Stimulated activated naive CD8-positive, alpha-beta T cell treated with anti-CD3 and anti-CD28 coated beads, Interleukin-15, amount 100 ng/mL, for 72 hours (primary cell): Measurements from ENCODE around the gene CDH26.

Experiments used
- ATAC-seq: fragments of 150-1000 bp; cut with Tn5 transposase; 2 replicates; pipeline ENCODE4 v1.10.0; 2021; ENCODE audit warnings: mild to moderate bottlenecking, moderate library complexity
- DNase-seq, 2 donors: peaks; one replicate each; pipeline ENCODE4 v3.0.0; 2021 to 2022
- H3K27ac Mint-ChIP-seq, 2 donors: one replicate each; pipeline ENCODE4 v1.8.0; 2022; ENCODE audit warnings: mild to moderate bottlenecking in 2 of 2, mixed read lengths in 2 of 2, moderate library complexity in 2 of 2
- H3K27me3 Mint-ChIP-seq: one replicate; pipeline ENCODE4 v1.8.0; 2022; ENCODE audit warnings: mixed read lengths
- H3K4me1 Mint-ChIP-seq: one replicate; pipeline ENCODE4 v1.8.0; 2022; ENCODE audit warnings: mild to moderate bottlenecking, mixed read lengths
- H3K4me3 Mint-ChIP-seq, 2 donors: one replicate each; pipeline ENCODE4 v1.8.0; 2022; ENCODE audit warnings: mild to moderate bottlenecking in 2 of 2, mixed read lengths in 2 of 2, moderate library complexity in 1 of 2
- H3K9me3 Mint-ChIP-seq, 2 donors: one replicate each; pipeline ENCODE4 v1.8.0; 2022; ENCODE audit warnings: mixed read lengths in 2 of 2

CDH26 gene

GRCh38 chr20:59958123-59958522, at the start of gene CDH26:
CDH26 (plus strand) TSS chr20:59958423; CDS start chr20:59958727, 304 bp downstream.
- Mint-ChIP-seq H3K4me1 (no peaks in the 10 kb centered on the region), H3K4me3 (no peak within 1 kb of the TSS), H3K27me3 (no peaks in the 10 kb centered on the region), H3K27ac (no peak within 1 kb of the TSS), H3K9me3 (no peaks in the 10 kb centered on the region)
- no peak for DNase-seq
- ATAC-seq = no peak

GRCh38 chr20:59908855-59909254, 49.4 kb upstream of the CDH26 start:
- no peak for ATAC-seq
- DNase-seq = no peak
- H3K27me3 Mint-ChIP-seq = no peaks in the 10 kb centered on the region
- no peaks in the 10 kb centered on the region for H3K9me3 Mint-ChIP-seq
- H3K4me1 Mint-ChIP-seq = no peaks in the 10 kb centered on the region
- H3K4me3 Mint-ChIP-seq = no peak overlapping the region
- H3K27ac Mint-ChIP-seq = no peak overlapping the region

GRCh38 chr20:59911041-59911440, 47.2 kb upstream of the CDH26 start:
- Mint-ChIP-seq H3K4me1 (no peaks in the 10 kb centered on the region), H3K27ac (no peak overlapping the region), H3K9me3 (no peaks in the 10 kb centered on the region), H3K27me3 (no peaks in the 10 kb centered on the region), H3K4me3 (no peak overlapping the region)
- DNase-seq (no peak), ATAC-seq (no peak)

GRCh38 chr20:59912609-59913008, 45.6 kb upstream of the CDH26 start:
- H3K4me3 Mint-ChIP-seq = no peak overlapping the region
- peak overlapping the region in 1 of 2 donors; percentile 54 for H3K27ac Mint-ChIP-seq
- H3K9me3 Mint-ChIP-seq = no peaks in the 10 kb centered on the region
- no peaks in the 10 kb centered on the region for H3K27me3 Mint-ChIP-seq
- DNase-seq (no peak), ATAC-seq (no peak)
- no peaks in the 10 kb centered on the region for H3K4me1 Mint-ChIP-seq

- Mint-ChIP-seq H3K4me3 (no peak overlapping the region), H3K27me3 (no peaks in the 10 kb centered on the region), H3K9me3 (no peaks in the 10 kb centered on the region), H3K4me1 (no peaks in the 10 kb centered on the region), H3K27ac (no peak overlapping the region)
- DNase-seq (no peak), ATAC-seq (no peak)
Measured at GRCh38 chr20:59920944-59921343, 37.3 kb upstream of the CDH26 start.

- Mint-ChIP-seq H3K9me3 (no peaks in the 10 kb centered on the region), H3K27me3 (no peaks in the 10 kb centered on the region), H3K27ac (no peak overlapping the region), H3K4me3 (no peak overlapping the region), H3K4me1 (no peaks in the 10 kb centered on the region)
- ATAC-seq (no peak), DNase-seq (no peak)
Measured at GRCh38 chr20:59923514-59923913, 34.7 kb upstream of the CDH26 start.

- no peak overlapping the region for H3K27ac Mint-ChIP-seq
- H3K4me1 Mint-ChIP-seq = no peaks in the 10 kb centered on the region
- no peak for DNase-seq
- H3K27me3 Mint-ChIP-seq = no peaks in the 10 kb centered on the region
- no peak for ATAC-seq
- no peaks in the 10 kb centered on the region for H3K9me3 Mint-ChIP-seq
- no peak overlapping the region for H3K4me3 Mint-ChIP-seq
Measured at GRCh38 chr20:59925359-59925758, 32.9 kb upstream of the CDH26 start.

GRCh38 chr20:59925899-59926298, 32.3 kb upstream of the CDH26 start:
- Mint-ChIP-seq H3K9me3 (no peaks in the 10 kb centered on the region), H3K27ac (no peak overlapping the region), H3K4me1 (no peaks in the 10 kb centered on the region), H3K4me3 (no peak overlapping the region), H3K27me3 (no peaks in the 10 kb centered on the region)
- ATAC-seq = no peak
- DNase-seq = no peak

- Mint-ChIP-seq H3K27me3 (no peaks in the 10 kb centered on the region), H3K4me1 (peaks cover 7% of the 10 kb centered on the region), H3K9me3 (no peaks in the 10 kb centered on the region), H3K27ac (peak overlapping the region; percentile 13 to 50), H3K4me3 (peak overlapping the region; percentile 25 to 72)
- ATAC-seq = no peak
- no peak for DNase-seq
Measured at GRCh38 chr20:59931511-59932312, 26.5 kb upstream of the CDH26 start.

GRCh38 chr20:59932616-59933295, 25.5 kb upstream of the CDH26 start:
- ATAC-seq = peak; percentile 13
- Mint-ChIP-seq H3K4me3 (peak overlapping the region; percentile 39 to 84), H3K9me3 (no peaks in the 10 kb centered on the region), H3K4me1 (peaks cover 7% of the 10 kb centered on the region), H3K27ac (no peak overlapping the region), H3K27me3 (no peaks in the 10 kb centered on the region)
- DNase-seq = no peak

- ATAC-seq = peak; percentile 87
- no peaks in the 10 kb centered on the region for H3K9me3 Mint-ChIP-seq
- H3K27ac Mint-ChIP-seq = no peak within 1 kb of the TSS
Measured at GRCh38 chr20:59933296-59933848, 24.9 kb upstream of the CDH26 start, which contains the start of gene SYCP2. SYCP2 (minus strand) TSS chr20:59933637; CDS start chr20:59922413, 11,224 bp downstream.

GRCh38 chr20:59933849-59934585, 24.2 kb upstream of the CDH26 start:
- DNase-seq (peak; percentile 83 to 85), ATAC-seq (peak; percentile 83)
- H3K27me3 Mint-ChIP-seq = no peaks in the 10 kb centered on the region
- peak overlapping the region; percentile 84 for H3K4me3 Mint-ChIP-seq
- H3K4me1 Mint-ChIP-seq = peaks cover 20% of the 10 kb centered on the region
- H3K9me3 Mint-ChIP-seq = no peaks in the 10 kb centered on the region
- H3K27ac Mint-ChIP-seq = no peak overlapping the region

More at GRCh38 chr20:59933296-59933848, 24.9 kb upstream of the CDH26 start, which contains the start of gene SYCP2:
- Mint-ChIP-seq H3K4me3 (peak within 1 kb of the TSS; percentile 84), H3K27me3 (no peaks in the 10 kb centered on the region), H3K4me1 (peaks cover 13% of the 10 kb centered on the region)
- peak; percentile 59 to 81 for DNase-seq

- ATAC-seq = no peak
- DNase-seq = no peak
- no peak overlapping the region for H3K27ac Mint-ChIP-seq
- H3K27me3 Mint-ChIP-seq = no peaks in the 10 kb centered on the region
- H3K9me3 Mint-ChIP-seq = no peaks in the 10 kb centered on the region
- peaks cover 26% of the 10 kb centered on the region for H3K4me1 Mint-ChIP-seq
- no peak overlapping the region for H3K4me3 Mint-ChIP-seq
Measured at GRCh38 chr20:59935457-59936185, 22.6 kb upstream of the CDH26 start.

GRCh38 chr20:59936409-59936808, 21.8 kb upstream of the CDH26 start:
- H3K4me1 Mint-ChIP-seq = peaks cover 33% of the 10 kb centered on the region
- no peak overlapping the region for H3K4me3 Mint-ChIP-seq
- H3K9me3 Mint-ChIP-seq = no peaks in the 10 kb centered on the region
- ATAC-seq = no peak
- H3K27ac Mint-ChIP-seq = no peak overlapping the region
- H3K27me3 Mint-ChIP-seq = no peaks in the 10 kb centered on the region
- no peak for DNase-seq

- Mint-ChIP-seq H3K27ac (no peak overlapping the region), H3K4me1 (peaks cover 34% of the 10 kb centered on the region), H3K9me3 (no peaks in the 10 kb centered on the region), H3K27me3 (no peaks in the 10 kb centered on the region), H3K4me3 (no peak overlapping the region)
- no peak for ATAC-seq
- no peak for DNase-seq
Measured at GRCh38 chr20:59937150-59937549, 21.1 kb upstream of the CDH26 start.
